A549 (cell line): ENCODE measurements around the gene SCYL2. TPM values are rescaled to one million over a fixed set of nuclear protein-coding genes. Genes with fewer than 3 reads are reported as not detected.

Experiments
- ATAC-seq, 2 experiments: fragments of 200-7000 bp in 1 of 2; fragments of >200 bp in 1 of 2; cut with Nextera tagmentation in 1 of 2; cut with Tn5 transposase in 1 of 2; 3 replicates each; pipeline versions ENCODE4 v1.8.0 to v1.9.1; 2018 to 2020; ENCODE audit warnings: mild to moderate bottlenecking in 1 of 2, moderate library complexity in 1 of 2
- CTCF ChIA-PET: fragments of 300-600 bp; sonication (Branson Sonifier 250); formaldehyde crosslinking; extraction: SDS; loops from one replicate; lab custom pipeline; 2021; ENCODE audit warnings: antibody characterized with exemption, inconsistent platforms; lab: Yijun Ruan, JAX
- POLR2A ChIA-PET: fragments of 350-600 bp; formaldehyde crosslinking; extraction: SDS; loops from one replicate; lab custom pipeline; 2021; ENCODE audit warnings: antibody characterized with exemption, inconsistent platforms; lab: Yijun Ruan, JAX
- DNase-seq, 2 experiments: peaks; one replicate each; pipeline versions ENCODE4 v3.0.0 to v3.0.0-alpha.2; 2011 to 2016; ENCODE audit warnings: low read depth in 1 of 2, low spot score in 1 of 2
- FAIRE-seq: peaks from 2 replicates; lab custom pipeline; 2011; peaks lifted over from hg19 to GRCh38; lab: Jason Lieb, UNC
- H3K27ac ChIP-seq, 2 experiments: fragments of >200 bp; sonication (Bioruptor Twin); formaldehyde crosslinking; 3 replicates each; pipeline ENCODE4 v1.5.1; 2016 to 2017
- H3K4me1 ChIP-seq: fragments of >200 bp; sonication (Bioruptor Twin); formaldehyde crosslinking; 3 replicates; pipeline ENCODE4 v1.6.1; 2016
- H3K4me2 ChIP-seq: fragments of >200 bp; sonication (Bioruptor Twin); formaldehyde crosslinking; 3 replicates; pipeline ENCODE4 v1.6.1; 2016
- H3K4me3 ChIP-seq: fragments of >200 bp; sonication (Bioruptor Twin); formaldehyde crosslinking; 3 replicates; pipeline ENCODE4 v1.5.1; 2016
- H3K9me3 ChIP-seq: fragments of >200 bp; sonication (Bioruptor Twin); formaldehyde crosslinking; 3 replicates; pipeline ENCODE4 v1.6.1; 2016
- CBX2 ChIP-seq: fragments of 200-600 bp; sonication (generic); IDR thresholded peaks from 2 replicates; pipeline ENCODE4 v1.6.1; 2016; ENCODE audit warnings: low read depth, mild to moderate bottlenecking, borderline replicate concordance
- CBX8 ChIP-seq: fragments of 200-600 bp; sonication (generic); IDR thresholded peaks from 2 replicates; pipeline ENCODE4 v1.6.1; 2016
- CTCF ChIP-seq: fragments of >200 bp; sonication (Bioruptor Twin); formaldehyde crosslinking; IDR thresholded peaks from 3 replicates; pipeline ENCODE4 v1.5.1; 2016
- E2F6 ChIP-seq: IDR thresholded peaks from 2 replicates; pipeline ENCODE4 v1.6.1; 2012; ENCODE audit warnings: low read depth, borderline replicate concordance
- EHF ChIP-seq: fragments of 250-450 bp; sonication (Bioruptor Pico); IDR thresholded peaks from 2 replicates; pipeline ENCODE4 v1.5.0; 2020; ENCODE audit warnings: mild to moderate bottlenecking
- FOXS1 ChIP-seq: fragments of 250-450 bp; sonication (Bioruptor Pico); IDR thresholded peaks from 2 replicates; pipeline ENCODE4 v1.5.0; 2020; ENCODE audit warnings: mild to moderate bottlenecking, moderate library complexity
- HEYL ChIP-seq: fragments of 250-450 bp; sonication (Bioruptor Pico); IDR thresholded peaks from 2 replicates; pipeline ENCODE4 v1.8.0; 2021; ENCODE audit warnings: mild to moderate bottlenecking, moderate library complexity
- JUNB ChIP-seq: fragments of >200 bp; sonication (Bioruptor Twin); formaldehyde crosslinking; IDR thresholded peaks from 2 replicates; pipeline ENCODE4 v1.6.1; 2016
- KDM1A ChIP-seq: fragments of 200-600 bp; sonication (generic); IDR thresholded peaks from 2 replicates; pipeline ENCODE4 v1.6.1; 2016; ENCODE audit warnings: low read depth, mild to moderate bottlenecking
- KDM5A ChIP-seq: fragments of 200-600 bp; sonication (generic); IDR thresholded peaks from 2 replicates; pipeline ENCODE4 v1.6.1; 2016; ENCODE audit warnings: antibody characterized with exemption, mild to moderate bottlenecking
- MYC ChIP-seq: IDR thresholded peaks from 2 replicates; pipeline ENCODE4 v1.6.1; 2012; ENCODE audit warnings: mild to moderate bottlenecking, inconsistent platforms, low read length, improper control_type of control experiment, borderline replicate concordance
- NFE2L2 ChIP-seq: fragments of 150-350 bp; conservative IDR thresholded peaks from 2 replicates; pipeline ENCODE4 v1.6.1; 2014; ENCODE audit warnings: low read length
- NR3C1 ChIP-seq: fragments of >200 bp; sonication (Bioruptor Twin); formaldehyde crosslinking; IDR thresholded peaks from 3 replicates; pipeline ENCODE4 v1.6.1; 2017
- POLR2A ChIP-seq: IDR thresholded peaks from 2 replicates; pipeline ENCODE4 v1.6.1; 2012; ENCODE audit warnings: mild to moderate bottlenecking, low read length
- RAD21 ChIP-seq, 2 experiments: fragments of >200 bp in 1 of 2; sonication (Bioruptor Twin) in 1 of 2; formaldehyde crosslinking in 1 of 2; IDR thresholded peaks in 1 of 2; conservative IDR thresholded peaks in 1 of 2; 2 replicates in 1 of 2; 3 replicates in 1 of 2; pipeline ENCODE4 v1.6.1; 2012 to 2018; ENCODE audit warnings: inconsistent platforms in 1 of 2
- RARB ChIP-seq: fragments of 250-450 bp; sonication (Bioruptor Pico); IDR thresholded peaks from 2 replicates; pipeline ENCODE4 v1.8.0; 2021; ENCODE audit warnings: mild to moderate bottlenecking, moderate library complexity
- RNF2 ChIP-seq: fragments of 200-600 bp; sonication (generic); IDR thresholded peaks from 2 replicates; pipeline ENCODE4 v1.6.1; 2016; ENCODE audit warnings: low read depth, mild to moderate bottlenecking, antibody characterized with exemption, moderate library complexity, borderline replicate concordance
- SMC3 ChIP-seq: fragments of >200 bp; sonication (Bioruptor Twin); formaldehyde crosslinking; IDR thresholded peaks from 3 replicates; pipeline ENCODE4 v1.6.1; 2018; ENCODE audit warnings: inconsistent platforms
- SREBF2 ChIP-seq: fragments of 450-650 bp; IDR thresholded peaks from 2 replicates; pipeline ENCODE4 v1.6.1; 2014; ENCODE audit warnings: mild to moderate bottlenecking, moderate library complexity
- USF2 ChIP-seq: fragments of 450-650 bp; IDR thresholded peaks from 2 replicates; pipeline ENCODE4 v1.6.1; 2014; ENCODE audit warnings: antibody characterized with exemption
- ZC3H11A ChIP-seq: fragments of 450-650 bp; IDR thresholded peaks from 2 replicates; pipeline ENCODE4 v1.6.1; 2014; ENCODE audit warnings: antibody characterized with exemption, mild to moderate bottlenecking
- WGBS: methylation state at CpG from one replicate; pipeline ENCODE4 v1.1.6; 2017; ENCODE audit errors: missing lambda C conversion rate; 5-methylcytosine and 5-hydroxymethylcytosine counted together
- polyA plus RNA-seq, 4 experiments: library from polyadenylated mRNA; depleted of rRNA in 3 of 4; stranded (reverse); fragments of >200 nt; fragmentation: RNase III in 1 of 4; extraction: RNeasy Plus Mini Kit Qiagen cat#74134 plus additional on column Dnase treatment in 1 of 4; gene quantifications; 2 replicates in 3 of 4; 3 replicates in 1 of 4; pipeline ENCODE4 v1.2.3, GENCODE V29; 2011 to 2017
- TF ChIP-seq, protein P1 (sequence below): fragments of 150-350 bp; IDR thresholded peaks from 2 replicates; pipeline ENCODE4 v1.6.1; 2014; ENCODE audit warnings: low read depth, mild to moderate bottlenecking, low read length

SCYL2 gene
- polyA plus RNA-seq, 2 of the 4 experiments (the other 2 are of a cell fraction), result 21.7 to 51.7 TPM

GRCh38 chr12:100234591-100235304, 32.2 kb upstream of the SCYL2 start:
- no peak for TF ChIP-seq NR3C1
- TF ChIP-seq, protein P1, sequence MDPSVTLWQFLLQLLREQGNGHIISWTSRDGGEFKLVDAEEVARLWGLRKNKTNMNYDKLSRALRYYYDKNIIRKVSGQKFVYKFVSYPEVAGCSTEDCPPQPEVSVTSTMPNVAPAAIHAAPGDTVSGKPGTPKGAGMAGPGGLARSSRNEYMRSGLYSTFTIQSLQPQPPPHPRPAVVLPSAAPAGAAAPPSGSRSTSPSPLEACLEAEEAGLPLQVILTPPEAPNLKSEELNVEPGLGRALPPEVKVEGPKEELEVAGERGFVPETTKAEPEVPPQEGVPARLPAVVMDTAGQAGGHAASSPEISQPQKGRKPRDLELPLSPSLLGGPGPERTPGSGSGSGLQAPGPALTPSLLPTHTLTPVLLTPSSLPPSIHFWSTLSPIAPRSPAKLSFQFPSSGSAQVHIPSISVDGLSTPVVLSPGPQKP, result no peak
- peak; percentile 85 for TF ChIP-seq CTCF
- TF ChIP-seq FOXS1, result no peak
- TF ChIP-seq SMC3, result peak; percentile 72
- no peak for TF ChIP-seq KDM1A
- TF ChIP-seq E2F6, result no peak
- TF ChIP-seq RNF2, result no peak
- no peak for TF ChIP-seq HEYL
- peak; percentile 82 to 92 for TF ChIP-seq RAD21 (conservative IDR thresholded peaks at IDR 0.05 in 1 of 2, IDR thresholded peaks at IDR 0.05 in 1 of 2)
- TF ChIP-seq NFE2L2, result no peak
- no peak for TF ChIP-seq CBX8
- TF ChIP-seq EHF (CRISPR knock-in tag), result no peak
- no peak for TF ChIP-seq RARB (CRISPR knock-in tag)
- TF ChIP-seq, all 56 proteins: peak for 3
- peak; percentile 68 to 86 for ATAC-seq
- Histone ChIP-seq H3K4me1 (peaks cover 6% of the 10 kb centered on the region; the same call in 2 of the 3 replicates), H3K27ac (no peak overlapping the region), H3K9me3 (no peaks in the 10 kb centered on the region), H3K4me2 (peak overlapping the region; percentile 44), H3K4me3 (no peak overlapping the region)
- 29% methylated on average over 7 of the region's 7 CpGs for WGBS
- POLR2A ChIA-PET, result interaction anchor here (0.8 kb wide), 1 partner anchor 32 kb away, joined by 3 read pairs; the partner anchor contains the start of genes DEPDC4 and SCYL2
- peak; percentile 18 to 59 for DNase-seq
- CTCF ChIA-PET, result interaction anchor here (0.5 to 3.0 kb wide), 24 partner anchors 9 to 816 kb away, joined by 3 to 16 read pairs (median 3); partner anchors contain the start of genes DEPDC4 and SCYL2
- FAIRE-seq, result no peak

DNA sequence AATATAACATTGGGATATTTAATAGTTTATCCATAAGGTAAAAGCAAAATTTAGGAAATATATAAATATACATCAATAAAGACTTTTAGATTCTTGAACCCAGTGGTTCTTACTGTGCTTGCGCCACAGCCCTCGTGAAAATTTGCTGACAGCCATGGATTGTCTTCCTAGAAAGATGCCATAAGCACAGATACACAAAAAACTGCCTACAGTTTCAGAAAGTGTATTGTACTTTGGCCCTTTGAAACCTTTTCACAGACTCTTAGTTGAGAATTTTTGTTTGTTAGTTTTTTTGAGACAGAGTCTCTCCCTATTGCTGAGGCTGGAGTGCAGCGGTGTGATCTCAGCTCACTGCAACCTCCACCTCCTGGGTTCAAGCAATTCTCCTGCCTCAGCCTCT, 28.2 kb upstream of the SCYL2 start:
- Histone ChIP-seq H3K4me1 (peaks cover 6% of the 10 kb centered on the region; the same call in 2 of the 3 replicates), H3K9me3 (no peaks in the 10 kb centered on the region), H3K27ac (no peak overlapping the region), H3K4me3 (no peak overlapping the region), H3K4me2 (no peak overlapping the region)
- ATAC-seq, result no peak
- POLR2A ChIA-PET, result no interaction called here
- WGBS, result 92% methylated on average over 3 of the region's 3 CpGs
- no peak for FAIRE-seq
- no peak for TF ChIP-seq KDM5A
- no peak for TF ChIP-seq CBX2
- TF ChIP-seq CBX8, result no peak
- TF ChIP-seq USF2, result no peak
- no peak for TF ChIP-seq SREBF2
- no peak for TF ChIP-seq JUNB
- TF ChIP-seq MYC, result no peak
- no peak for TF ChIP-seq POLR2A
- TF ChIP-seq EHF (CRISPR knock-in tag), result no peak
- TF ChIP-seq ZC3H11A, result no peak
- no peak for DNase-seq
- CTCF ChIA-PET, result interaction anchor here (1.4 kb wide), 1 partner anchor 28 kb away, joined by 5 read pairs; the partner anchor contains the start of genes DEPDC4 and SCYL2
